ENCODE data around the gene KRT13.
"Not testable (repeated sequence)": the region's sequence is repeated elsewhere in the genome, so short reads cannot be mapped to it uniquely, and the experiment has no call there.

Gene KRT13

GRCh38 chr17:41505007-41505808, at the start of gene KRT13:
TSS of gene KRT13 (minus strand) at chr17:41505612. CDS start at chr17:41505550, 62 bp downstream.
- DNase-seq: no peak

GRCh38 chr17:41553987-41554680, 48.7 kb upstream of the KRT13 start:
- DNase-seq: no peak

- DNase-seq: no peak
Observed at GRCh38 chr17:41553176-41553575, 47.8 kb upstream of the KRT13 start.

GRCh38 chr17:41552455-41552854, 47.0 kb upstream of the KRT13 start:
- no peak for DNase-seq

- DNase-seq: no peak
Observed at GRCh38 chr17:41551365-41551764, 46.0 kb upstream of the KRT13 start.

GRCh38 chr17:41549596-41550039, 44.2 kb upstream of the KRT13 start:
- no peak for DNase-seq

- DNase-seq: peak; percentile 73
Observed at GRCh38 chr17:41548844-41549595, 43.6 kb upstream of the KRT13 start.

GRCh38 chr17:41547921-41548843, 42.8 kb upstream of the KRT13 start:
- peak; percentile 13 for DNase-seq

- DNase-seq: no peak
Observed at GRCh38 chr17:41547378-41547841, 42.0 kb upstream of the KRT13 start.

- DNase-seq: no peak
Observed at GRCh38 chr17:41546819-41547218, 41.4 kb upstream of the KRT13 start.

GRCh38 chr17:41545829-41546410, 40.5 kb upstream of the KRT13 start:
- DNase-seq: no peak

- DNase-seq: no peak
Observed at GRCh38 chr17:41544935-41545334, 39.5 kb upstream of the KRT13 start.

- no peak for DNase-seq
Observed at GRCh38 chr17:41544491-41544892, 39.1 kb upstream of the KRT13 start.

- not testable (repeated sequence) for DNase-seq
Observed at GRCh38 chr17:41542786-41543185, 37.4 kb upstream of the KRT13 start.

- DNase-seq: no peak
Observed at GRCh38 chr17:41542357-41542756, 36.9 kb upstream of the KRT13 start.

GRCh38 chr17:41540921-41541625, 35.7 kb upstream of the KRT13 start:
- DNase-seq: no peak

- DNase-seq: no peak
Observed at GRCh38 chr17:41539979-41540701, 34.7 kb upstream of the KRT13 start.

- no peak for DNase-seq
Observed at GRCh38 chr17:41539071-41539492, 33.7 kb upstream of the KRT13 start.

GRCh38 chr17:41538565-41538991, 33.2 kb upstream of the KRT13 start:
- DNase-seq: no peak

- DNase-seq: no peak
Observed at GRCh38 chr17:41537990-41538389, 32.6 kb upstream of the KRT13 start.
